ENCODE results near the gene FGF9.

GRCh38 chr13:21738630-21739029 lies 67.8 kb downstream of the FGF9 start:
- TF ChIP-seq CTCF (IDR thresholded peaks at IDR 0.05) (no peak), POLR2A (IDR thresholded peaks at IDR 0.05) (no peak)
